ENCODE data around the gene CFAP92. TPM values are rescaled to one million over a fixed set of nuclear protein-coding genes. Genes with fewer than 3 reads are reported as not detected.

CFAP92 gene
- total RNA-seq, 1 experiment from 2014 or later = 0.92 TPM

DNA sequence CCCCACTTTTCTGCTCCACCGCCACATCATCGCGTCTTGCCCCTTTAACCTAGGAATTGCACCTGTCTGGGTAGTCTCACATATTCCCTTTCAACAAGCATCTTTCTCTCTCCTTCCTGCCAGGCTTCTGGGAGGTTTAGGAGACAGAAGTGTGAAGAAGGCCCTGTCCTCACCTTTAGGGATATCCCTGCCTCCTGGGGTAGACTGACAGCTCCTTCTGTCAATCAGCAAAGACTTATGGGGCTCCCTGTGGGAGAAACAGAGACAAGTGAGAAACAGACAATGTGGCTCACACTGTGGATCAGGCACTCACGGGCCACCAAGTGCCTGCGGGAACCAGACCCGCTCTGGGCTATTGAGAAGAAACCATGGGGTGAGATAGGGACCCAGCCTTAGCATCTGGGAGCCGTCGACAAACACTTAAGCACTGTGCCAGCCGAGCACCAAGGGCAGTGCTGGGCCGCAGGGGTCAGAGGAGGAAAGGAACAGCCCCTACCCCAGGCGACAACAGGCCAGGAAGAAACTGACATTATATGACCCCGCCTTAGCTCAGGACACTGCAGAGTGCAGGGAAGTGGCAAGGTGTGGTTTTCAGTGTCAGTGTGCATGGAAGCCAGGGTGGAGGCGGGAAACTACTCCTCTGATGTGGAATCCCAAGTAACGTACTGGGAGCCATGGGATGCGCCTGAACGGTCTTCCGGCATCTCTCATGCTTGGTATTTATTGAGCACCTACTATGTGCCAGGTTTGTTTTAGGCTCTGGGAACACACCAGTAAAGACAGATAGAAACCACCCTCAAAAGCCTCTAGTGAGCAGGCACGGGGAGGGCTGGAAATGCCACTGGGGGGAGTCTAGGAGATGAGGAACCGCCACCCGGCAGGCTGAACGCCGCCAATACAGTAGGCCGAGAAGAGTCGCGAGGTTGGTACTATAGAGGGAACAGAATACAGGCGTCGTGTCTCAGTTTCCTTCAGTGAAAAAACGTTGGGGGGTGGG, 9.0 kb upstream of the CFAP92 start:
- Histone ChIP-seq H3K4me2 (ENCODE audit: insufficient read depth, insufficient read length, low read length) (peak overlapping the region; percentile 93), H2AK5ac (ENCODE audit: insufficient read length, low read length) (no peak overlapping the region)

More for the DNA sequence above, 9.0 kb upstream of the CFAP92 start:
- no peak overlapping the region for H3T11ph ChIP-seq (ENCODE audit: low read length)
- no peak overlapping the region for H2BK15ac ChIP-seq (ENCODE audit: low read depth, low read length)
- H2BK5ac ChIP-seq (ENCODE audit: insufficient read length, low read length) = no peak overlapping the region
- H3K36me3 Mint-ChIP-seq (ENCODE audit: insufficient read depth in 1 of 3, low read depth in 3 of 3) = no peaks in the 10 kb centered on the region; a peak in 3 of 7 replicates
- H3K23ac ChIP-seq (ENCODE audit: insufficient read length, low read depth, low read length) = no peak overlapping the region
- WGBS (ENCODE audit: extremely low coverage, insufficient read length, low lambda C conversion rate) = no CpG with 5 or more reads among the region's 28 CpGs
- H3K27ac ChIP-seq (ENCODE audit: insufficient read length, low read depth, low read length) = no peak overlapping the region
- DNase-seq = no peak
- H2BK120ac ChIP-seq (ENCODE audit: low read depth, low read length, poor library complexity, severe bottlenecking) = no peak overlapping the region
- no peaks in the 10 kb centered on the region for H3K79me2 ChIP-seq (ENCODE audit: insufficient read depth, low read length)
- H3K14ac ChIP-seq (ENCODE audit: insufficient read depth, low read length) = no peak overlapping the region
- no peak overlapping the region for H3K4ac ChIP-seq (ENCODE audit: low read depth, low read length)
- H3K79me1 ChIP-seq (ENCODE audit: insufficient read depth, low read depth, low read length, poor library complexity, severe bottlenecking) = no peaks in the 10 kb centered on the region
- no peak overlapping the region for H3K56ac ChIP-seq (ENCODE audit: insufficient read length, low read depth, low read length)
- H3K27me3 ChIP-seq (ENCODE audit: insufficient read depth, low read length) = peaks cover 48% of the 10 kb centered on the region
- no peak for TF ChIP-seq CTCF (conservative IDR thresholded peaks at IDR 0.05)
- H3K4me1 ChIP-seq (ENCODE audit: insufficient read depth, low read length) = peaks cover 2% of the 10 kb centered on the region; the same call in 1 of the 2 replicates
- peaks cover 17 to 38% of the 10 kb centered on the region in 2 experiments for H3K4me1 Mint-ChIP-seq
- H2AFZ ChIP-seq (ENCODE audit: low read length) = no peak overlapping the region
- H4K8ac ChIP-seq (replicated peaks; ENCODE audit: insufficient read length, low read depth, low read length) = no peak overlapping the region
- H2BK20ac ChIP-seq (ENCODE audit: low read depth, low read length, poor library complexity, severe bottlenecking) = no peak overlapping the region
- H2BK12ac ChIP-seq (ENCODE audit: insufficient read length, low read depth, low read length) = no peak overlapping the region
- H4K5ac ChIP-seq (ENCODE audit: insufficient read length, low read depth, low read length) = no peak overlapping the region
- no peak overlapping the region for H3K18ac ChIP-seq (ENCODE audit: insufficient read length, low read depth, low read length)
- no peak overlapping the region for H3K27ac Mint-ChIP-seq
- H3K27me3 Mint-ChIP-seq (ENCODE audit: low read depth) = peaks cover 97% of the 10 kb centered on the region
- H3K23me2 ChIP-seq (ENCODE audit: insufficient read length, low read depth, low read length, poor library complexity, severe bottlenecking) = peaks cover 7% of the 10 kb centered on the region
- H3K9ac ChIP-seq (ENCODE audit: extremely low read depth, insufficient read length, low read length) = no peak overlapping the region
- H3K9me3 ChIP-seq (ENCODE audit: control insufficient read depth, low read depth, low read length) = no peaks in the 10 kb centered on the region
- H4K20me1 ChIP-seq (ENCODE audit: control insufficient read depth, insufficient read depth, insufficient read length) = no peaks in the 10 kb centered on the region
- peaks cover 0 to 8% of the 10 kb centered on the region in 2 experiments; a peak in 4 of 5 replicates for H3K9me3 Mint-ChIP-seq
- H4K91ac ChIP-seq (ENCODE audit: insufficient read length, low read depth, low read length) = no peak overlapping the region
- peak overlapping the region; percentile 49 to 74 for H3K4me3 Mint-ChIP-seq
